ENCODE measurements around the gene DIP2C. TPM values are rescaled to one million over a fixed set of nuclear protein-coding genes. Genes with fewer than 3 reads are reported as not detected.
"Not testable (repeated sequence)": the region's sequence is repeated elsewhere in the genome, so short reads cannot be mapped to it uniquely, and the experiment has no call there.

Gene DIP2C
- total RNA-seq, 1 experiment from 2014 or later, result 11.0 TPM

DNA sequence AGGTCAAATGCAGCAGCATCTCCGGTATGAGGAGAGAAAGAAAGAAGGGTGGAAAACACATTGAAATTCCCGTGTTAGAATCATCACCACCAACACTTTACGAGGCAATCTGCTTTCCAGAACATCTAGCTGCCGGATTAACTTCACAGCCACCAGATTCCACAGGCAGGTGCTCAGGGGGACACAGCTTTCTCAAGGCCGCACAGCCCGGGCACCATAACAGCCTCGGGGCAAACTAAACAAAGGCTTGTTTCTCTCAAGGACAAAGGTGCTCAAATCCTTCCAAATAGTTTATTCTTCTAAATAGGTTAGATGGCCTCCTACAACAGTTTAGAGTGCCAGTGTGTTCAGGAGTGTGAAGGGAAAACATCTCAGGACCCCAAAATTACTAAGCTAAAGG, 156.3 kb downstream of the DIP2C start:
- TF ChIP-seq, protein P1, sequence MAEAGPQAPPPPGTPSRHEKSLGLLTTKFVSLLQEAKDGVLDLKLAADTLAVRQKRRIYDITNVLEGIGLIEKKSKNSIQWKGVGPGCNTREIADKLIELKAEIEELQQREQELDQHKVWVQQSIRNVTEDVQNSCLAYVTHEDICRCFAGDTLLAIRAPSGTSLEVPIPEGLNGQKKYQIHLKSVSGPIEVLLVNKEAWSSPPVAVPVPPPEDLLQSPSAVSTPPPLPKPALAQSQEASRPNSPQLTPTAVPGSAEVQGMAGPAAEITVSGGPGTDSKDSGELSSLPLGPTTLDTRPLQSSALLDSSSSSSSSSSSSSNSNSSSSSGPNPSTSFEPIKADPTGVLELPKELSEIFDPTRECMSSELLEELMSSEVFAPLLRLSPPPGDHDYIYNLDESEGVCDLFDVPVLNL (CRISPR knock-in tag; IDR thresholded peaks at IDR 0.05; ENCODE audit: borderline replicate concordance, low read depth), result no peak
- TF ChIP-seq, protein P2, sequence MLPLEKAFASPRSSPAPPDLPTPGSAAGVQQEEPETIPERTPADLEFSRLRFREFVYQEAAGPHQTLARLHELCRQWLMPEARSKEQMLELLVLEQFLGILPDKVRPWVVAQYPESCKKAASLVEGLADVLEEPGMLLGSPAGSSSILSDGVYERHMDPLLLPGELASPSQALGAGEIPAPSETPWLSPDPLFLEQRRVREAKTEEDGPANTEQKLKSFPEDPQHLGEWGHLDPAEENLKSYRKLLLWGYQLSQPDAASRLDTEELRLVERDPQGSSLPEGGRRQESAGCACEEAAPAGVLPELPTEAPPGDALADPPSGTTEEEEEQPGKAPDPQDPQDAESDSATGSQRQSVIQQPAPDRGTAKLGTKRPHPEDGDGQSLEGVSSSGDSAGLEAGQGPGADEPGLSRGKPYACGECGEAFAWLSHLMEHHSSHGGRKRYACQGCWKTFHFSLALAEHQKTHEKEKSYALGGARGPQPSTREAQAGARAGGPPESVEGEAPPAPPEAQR (CRISPR knock-in tag; IDR thresholded peaks at IDR 0.05), result no peak
- TF ChIP-seq SMAD3 (CRISPR knock-in tag; IDR thresholded peaks at IDR 0.05; ENCODE audit: borderline replicate concordance), result no peak
- TF ChIP-seq, protein P3, sequence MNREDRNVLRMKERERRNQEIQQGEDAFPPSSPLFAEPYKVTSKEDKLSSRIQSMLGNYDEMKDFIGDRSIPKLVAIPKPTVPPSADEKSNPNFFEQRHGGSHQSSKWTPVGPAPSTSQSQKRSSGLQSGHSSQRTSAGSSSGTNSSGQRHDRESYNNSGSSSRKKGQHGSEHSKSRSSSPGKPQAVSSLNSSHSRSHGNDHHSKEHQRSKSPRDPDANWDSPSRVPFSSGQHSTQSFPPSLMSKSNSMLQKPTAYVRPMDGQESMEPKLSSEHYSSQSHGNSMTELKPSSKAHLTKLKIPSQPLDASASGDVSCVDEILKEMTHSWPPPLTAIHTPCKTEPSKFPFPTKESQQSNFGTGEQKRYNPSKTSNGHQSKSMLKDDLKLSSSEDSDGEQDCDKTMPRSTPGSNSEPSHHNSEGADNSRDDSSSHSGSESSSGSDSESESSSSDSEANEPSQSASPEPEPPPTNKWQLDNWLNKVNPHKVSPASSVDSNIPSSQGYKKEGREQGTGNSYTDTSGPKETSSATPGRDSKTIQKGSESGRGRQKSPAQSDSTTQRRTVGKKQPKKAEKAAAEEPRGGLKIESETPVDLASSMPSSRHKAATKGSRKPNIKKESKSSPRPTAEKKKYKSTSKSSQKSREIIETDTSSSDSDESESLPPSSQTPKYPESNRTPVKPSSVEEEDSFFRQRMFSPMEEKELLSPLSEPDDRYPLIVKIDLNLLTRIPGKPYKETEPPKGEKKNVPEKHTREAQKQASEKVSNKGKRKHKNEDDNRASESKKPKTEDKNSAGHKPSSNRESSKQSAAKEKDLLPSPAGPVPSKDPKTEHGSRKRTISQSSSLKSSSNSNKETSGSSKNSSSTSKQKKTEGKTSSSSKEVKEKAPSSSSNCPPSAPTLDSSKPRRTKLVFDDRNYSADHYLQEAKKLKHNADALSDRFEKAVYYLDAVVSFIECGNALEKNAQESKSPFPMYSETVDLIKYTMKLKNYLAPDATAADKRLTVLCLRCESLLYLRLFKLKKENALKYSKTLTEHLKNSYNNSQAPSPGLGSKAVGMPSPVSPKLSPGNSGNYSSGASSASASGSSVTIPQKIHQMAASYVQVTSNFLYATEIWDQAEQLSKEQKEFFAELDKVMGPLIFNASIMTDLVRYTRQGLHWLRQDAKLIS (CRISPR knock-in tag; IDR thresholded peaks at IDR 0.05; ENCODE audit: borderline replicate concordance), result no peak
- no peak for TF ChIP-seq JUN (CRISPR knock-in tag; IDR thresholded peaks at IDR 0.05)
- TF ChIP-seq, protein P4, sequence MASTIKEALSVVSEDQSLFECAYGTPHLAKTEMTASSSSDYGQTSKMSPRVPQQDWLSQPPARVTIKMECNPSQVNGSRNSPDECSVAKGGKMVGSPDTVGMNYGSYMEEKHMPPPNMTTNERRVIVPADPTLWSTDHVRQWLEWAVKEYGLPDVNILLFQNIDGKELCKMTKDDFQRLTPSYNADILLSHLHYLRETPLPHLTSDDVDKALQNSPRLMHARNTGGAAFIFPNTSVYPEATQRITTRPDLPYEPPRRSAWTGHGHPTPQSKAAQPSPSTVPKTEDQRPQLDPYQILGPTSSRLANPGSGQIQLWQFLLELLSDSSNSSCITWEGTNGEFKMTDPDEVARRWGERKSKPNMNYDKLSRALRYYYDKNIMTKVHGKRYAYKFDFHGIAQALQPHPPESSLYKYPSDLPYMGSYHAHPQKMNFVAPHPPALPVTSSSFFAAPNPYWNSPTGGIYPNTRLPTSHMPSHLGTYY (CRISPR knock-in tag; IDR thresholded peaks at IDR 0.05), result no peak
- no peak for TF ChIP-seq EMX1 (CRISPR knock-in tag; IDR thresholded peaks at IDR 0.05)
- no peak for TF ChIP-seq NR2C2 (CRISPR knock-in tag; IDR thresholded peaks at IDR 0.05)
- TF ChIP-seq, protein P5, sequence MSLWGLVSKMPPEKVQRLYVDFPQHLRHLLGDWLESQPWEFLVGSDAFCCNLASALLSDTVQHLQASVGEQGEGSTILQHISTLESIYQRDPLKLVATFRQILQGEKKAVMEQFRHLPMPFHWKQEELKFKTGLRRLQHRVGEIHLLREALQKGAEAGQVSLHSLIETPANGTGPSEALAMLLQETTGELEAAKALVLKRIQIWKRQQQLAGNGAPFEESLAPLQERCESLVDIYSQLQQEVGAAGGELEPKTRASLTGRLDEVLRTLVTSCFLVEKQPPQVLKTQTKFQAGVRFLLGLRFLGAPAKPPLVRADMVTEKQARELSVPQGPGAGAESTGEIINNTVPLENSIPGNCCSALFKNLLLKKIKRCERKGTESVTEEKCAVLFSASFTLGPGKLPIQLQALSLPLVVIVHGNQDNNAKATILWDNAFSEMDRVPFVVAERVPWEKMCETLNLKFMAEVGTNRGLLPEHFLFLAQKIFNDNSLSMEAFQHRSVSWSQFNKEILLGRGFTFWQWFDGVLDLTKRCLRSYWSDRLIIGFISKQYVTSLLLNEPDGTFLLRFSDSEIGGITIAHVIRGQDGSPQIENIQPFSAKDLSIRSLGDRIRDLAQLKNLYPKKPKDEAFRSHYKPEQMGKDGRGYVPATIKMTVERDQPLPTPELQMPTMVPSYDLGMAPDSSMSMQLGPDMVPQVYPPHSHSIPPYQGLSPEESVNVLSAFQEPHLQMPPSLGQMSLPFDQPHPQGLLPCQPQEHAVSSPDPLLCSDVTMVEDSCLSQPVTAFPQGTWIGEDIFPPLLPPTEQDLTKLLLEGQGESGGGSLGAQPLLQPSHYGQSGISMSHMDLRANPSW (CRISPR knock-in tag; conservative IDR thresholded peaks at IDR 0.05; ENCODE audit: low read depth), result no peak
- no peak for TF ChIP-seq NR1H2 (CRISPR knock-in tag; IDR thresholded peaks at IDR 0.05)
- TF ChIP-seq TEAD4 (CRISPR knock-in tag; IDR thresholded peaks at IDR 0.05), result no peak
- TF ChIP-seq, protein P6, sequence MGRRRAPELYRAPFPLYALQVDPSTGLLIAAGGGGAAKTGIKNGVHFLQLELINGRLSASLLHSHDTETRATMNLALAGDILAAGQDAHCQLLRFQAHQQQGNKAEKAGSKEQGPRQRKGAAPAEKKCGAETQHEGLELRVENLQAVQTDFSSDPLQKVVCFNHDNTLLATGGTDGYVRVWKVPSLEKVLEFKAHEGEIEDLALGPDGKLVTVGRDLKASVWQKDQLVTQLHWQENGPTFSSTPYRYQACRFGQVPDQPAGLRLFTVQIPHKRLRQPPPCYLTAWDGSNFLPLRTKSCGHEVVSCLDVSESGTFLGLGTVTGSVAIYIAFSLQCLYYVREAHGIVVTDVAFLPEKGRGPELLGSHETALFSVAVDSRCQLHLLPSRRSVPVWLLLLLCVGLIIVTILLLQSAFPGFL (CRISPR knock-in tag; IDR thresholded peaks at IDR 0.05; ENCODE audit: borderline replicate concordance), result no peak
- Mint-ChIP-seq H3K4me1 (peaks cover 12% of the 10 kb centered on the region), H3K36me3 (no peaks in the 10 kb centered on the region), H3K9me3 (no peaks in the 10 kb centered on the region), H3K27me3 (ENCODE audit: low read depth) (no peaks in the 10 kb centered on the region), H3K27ac (peak overlapping the region; percentile 66; the same call in 1 of the 2 replicates), H3K4me3 (no peak overlapping the region)
- no peak for ATAC-seq
- CTCF ChIA-PET, result interaction anchor here (1.0 kb wide), 1 partner anchor 22 kb away, joined by 4 read pairs; no protein-coding TSS in a partner anchor
- DNase-seq (ENCODE audit: low spot score), result no peak
- POLR2A ChIA-PET, result no interaction called here

DNA sequence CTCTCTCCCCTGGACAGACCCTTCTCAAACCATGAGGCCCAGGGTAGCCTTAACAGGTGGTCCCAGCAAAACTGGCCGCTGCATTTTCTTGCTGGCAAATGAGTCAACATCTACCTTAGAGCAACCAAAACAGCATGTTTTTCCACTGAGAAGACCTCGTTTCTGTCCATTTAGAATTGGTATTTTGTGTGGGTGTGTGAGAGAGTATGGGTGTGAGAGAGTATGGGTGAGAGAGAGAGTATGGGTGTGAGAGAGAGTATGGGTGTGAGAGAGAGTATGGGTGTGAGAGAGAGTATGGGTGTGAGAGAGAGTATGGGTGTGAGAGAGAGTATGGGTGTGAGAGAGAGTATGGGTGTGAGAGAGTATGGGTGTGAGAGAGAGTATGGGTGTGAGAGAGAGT, 157.1 kb downstream of the DIP2C start:
- H3K36me3 Mint-ChIP-seq; H3K9me3 Mint-ChIP-seq; H3K4me3 Mint-ChIP-seq; H3K27me3 Mint-ChIP-seq (ENCODE audit: low read depth); DNase-seq (ENCODE audit: low spot score); ATAC-seq; POLR2A ChIA-PET; CTCF ChIA-PET; H3K27ac Mint-ChIP-seq: not testable (repeated sequence)
- H3K4me1 Mint-ChIP-seq, result peaks cover 12% of the 10 kb centered on the region

All from WTC11 (cell line).